ENCODE data around the gene CPHXL2.

Gene CPHXL2

DNA sequence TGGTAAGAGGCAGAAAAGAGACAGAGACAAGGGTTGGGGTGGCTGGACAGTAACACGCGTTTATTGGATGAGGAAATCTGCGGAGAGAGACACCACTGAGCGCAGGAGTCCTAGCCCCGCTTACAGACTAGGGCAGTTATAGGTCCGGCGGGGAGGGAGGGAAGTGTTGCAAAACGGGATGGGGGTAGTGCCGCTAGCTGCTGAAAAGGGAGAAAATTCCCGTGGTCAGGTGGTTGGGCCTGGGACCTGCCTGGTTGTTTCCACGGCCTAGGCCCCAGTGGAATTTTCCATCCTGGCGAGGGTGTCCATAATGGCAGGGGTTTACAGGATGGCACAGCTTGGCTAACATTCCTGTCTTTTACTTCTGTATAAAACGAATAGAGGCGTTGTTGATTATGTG is 5.5 kb upstream of the CPHXL2 start:
- no peak for TF ChIP-seq Cebpa-rat (IDR thresholded peaks at IDR 0.05)
- Histone ChIP-seq H3K36me3 (0 out of 2 replicates have a peak, but pooled peaks cover 7% of the 10 kb centered on the region), H3K4me3 (no peak overlapping the region), H3K4me1 (no peaks in the 10 kb centered on the region), H3K9me3 (peaks cover 38% of the 10 kb centered on the region), H3K27ac (no peak overlapping the region), H3K4me2 (no peak overlapping the region), H3K27me3 (no peaks in the 10 kb centered on the region), H4K20me1 (no peaks in the 10 kb centered on the region), H3K9ac (no peak overlapping the region)

DNA sequence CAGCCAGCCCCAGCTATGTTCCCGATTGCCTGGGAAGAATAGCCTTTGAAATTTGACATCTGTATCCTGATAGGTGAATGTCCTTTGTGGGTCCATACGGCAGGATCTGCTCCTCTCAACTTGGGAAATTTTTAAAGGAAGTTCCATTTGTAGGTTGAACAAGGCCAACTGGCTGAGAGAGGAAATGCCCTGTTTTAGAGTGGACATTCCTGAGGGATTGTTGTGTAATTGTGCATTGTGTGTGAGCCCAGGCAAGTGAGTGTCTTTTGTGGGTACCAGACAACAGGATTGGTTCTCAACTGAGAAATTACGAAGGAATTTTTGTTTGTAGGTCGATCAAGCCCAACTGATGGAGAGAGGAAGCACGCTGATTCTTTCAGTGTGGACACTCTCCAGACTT is 2.6 kb upstream of the CPHXL2 start:
- H3K27ac ChIP-seq: no peak overlapping the region
- H3K27me3 ChIP-seq: no peaks in the 10 kb centered on the region
- no peaks in the 10 kb centered on the region for H3K4me1 ChIP-seq
- 0 out of 2 replicates have a peak, but pooled peaks cover 4% of the 10 kb centered on the region for H3K36me3 ChIP-seq
- H3K9me3 ChIP-seq: peaks cover 23% of the 10 kb centered on the region
- H3K9ac ChIP-seq: no peak overlapping the region
- H3K4me2 ChIP-seq: no peak overlapping the region
- no peak for TF ChIP-seq Cebpa-rat (IDR thresholded peaks at IDR 0.05)
- no peaks in the 10 kb centered on the region for H4K20me1 ChIP-seq
- H3K4me3 ChIP-seq: no peak overlapping the region

DNA sequence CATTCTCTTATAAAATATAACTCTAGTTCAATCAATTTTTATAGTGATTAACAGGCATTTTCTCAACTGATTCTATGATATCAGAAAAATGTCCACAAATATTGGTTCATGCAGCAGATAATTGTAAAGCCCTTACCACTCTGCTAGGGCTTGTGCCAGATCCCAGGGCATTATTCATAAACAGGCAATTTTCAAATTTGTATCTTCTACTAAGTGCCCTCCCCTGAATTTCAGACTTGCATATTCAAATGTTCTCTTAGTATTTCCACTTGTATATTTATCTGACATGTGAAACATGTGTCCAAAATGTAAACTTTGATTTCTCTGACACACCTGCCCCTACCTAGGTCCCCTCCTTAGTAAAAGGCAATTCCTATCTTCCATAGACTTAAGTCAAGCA is 9.3 kb downstream of the CPHXL2 start:
- TF ChIP-seq Cebpa-rat (IDR thresholded peaks at IDR 0.05): no peak
- no peaks in the 10 kb centered on the region for H3K27me3 ChIP-seq

DNA sequence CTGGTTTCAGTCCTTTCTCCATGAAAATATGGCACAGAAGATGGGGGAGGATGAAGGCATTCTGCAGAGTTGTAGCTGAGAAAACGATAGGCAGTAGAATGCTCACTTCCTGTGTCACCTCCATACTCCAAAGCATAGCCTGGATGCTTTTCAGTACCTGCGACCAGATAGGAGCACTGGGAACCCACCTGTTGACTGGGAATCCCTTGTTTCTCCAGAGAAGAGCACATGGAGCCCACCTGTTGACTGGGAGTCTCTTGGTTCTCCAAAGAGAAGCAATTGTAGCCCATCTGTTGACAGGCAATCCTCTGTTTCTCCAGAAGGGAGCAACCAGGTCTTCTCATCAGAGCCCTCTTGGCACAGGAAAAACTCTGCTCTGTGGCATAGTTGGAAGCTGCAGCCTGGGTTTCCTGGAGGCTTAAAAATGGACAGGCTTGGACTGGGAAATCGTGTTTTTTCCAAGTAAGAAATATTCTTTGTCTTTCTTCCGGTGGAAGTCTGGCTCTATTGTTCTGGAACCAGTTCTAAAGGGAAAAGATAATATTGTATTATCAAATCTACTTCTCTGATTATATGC is 16.0 kb downstream of the CPHXL2 start:
- H3K4me2 ChIP-seq: no peak overlapping the region
- no peak overlapping the region for H3K27ac ChIP-seq
- H3K9me3 ChIP-seq: 0 out of 2 replicates have a peak, but pooled peaks cover 4% of the 10 kb centered on the region
- TF ChIP-seq Cebpa-rat (IDR thresholded peaks at IDR 0.05): no peak
- H4K20me1 ChIP-seq: peaks cover 35% of the 10 kb centered on the region
- peaks cover 59% of the 10 kb centered on the region for H3K36me3 ChIP-seq
- no peak overlapping the region for H3K9ac ChIP-seq
- H3K4me1 ChIP-seq: no peaks in the 10 kb centered on the region
- no peaks in the 10 kb centered on the region for H3K27me3 ChIP-seq
- H3K4me3 ChIP-seq: no peak overlapping the region

More for the DNA sequence above, 9.3 kb downstream of the CPHXL2 start:
- no peaks in the 10 kb centered on the region for H3K36me3 ChIP-seq
- H3K4me2 ChIP-seq: no peak overlapping the region
- H3K4me1 ChIP-seq: no peaks in the 10 kb centered on the region
- H3K27ac ChIP-seq: no peak overlapping the region
- H3K9me3 ChIP-seq: 0 out of 2 replicates have a peak, but pooled peaks cover 4% of the 10 kb centered on the region
- no peak overlapping the region for H3K4me3 ChIP-seq
- H4K20me1 ChIP-seq: no peaks in the 10 kb centered on the region
- no peak overlapping the region for H3K9ac ChIP-seq

DNA sequence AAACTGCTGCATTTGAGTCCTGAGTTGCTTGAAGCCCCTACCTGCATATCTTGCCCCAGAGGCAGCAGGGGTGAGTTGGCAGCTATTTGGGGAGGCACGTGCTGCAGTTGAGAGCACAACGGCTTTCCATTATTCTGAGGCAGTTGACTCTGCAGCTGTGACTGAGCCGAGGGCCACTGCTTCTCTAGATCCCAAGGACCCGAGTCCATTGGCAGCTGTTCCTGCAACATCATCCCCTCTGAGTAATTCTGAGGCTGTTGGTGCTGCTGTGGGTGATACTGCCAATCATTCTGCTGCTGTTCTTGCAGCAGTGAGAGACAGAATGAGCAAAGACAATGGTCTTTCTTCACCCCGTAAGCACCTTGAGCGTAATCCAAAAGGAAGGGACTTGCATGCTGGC is 16.5 kb downstream of the CPHXL2 start:
- H3K27ac ChIP-seq: no peak overlapping the region
- no peak for TF ChIP-seq Cebpa-rat (IDR thresholded peaks at IDR 0.05)
- H3K27me3 ChIP-seq: no peaks in the 10 kb centered on the region
- peaks cover 40% of the 10 kb centered on the region for H4K20me1 ChIP-seq
- no peaks in the 10 kb centered on the region for H3K4me1 ChIP-seq
- H3K4me2 ChIP-seq: no peak overlapping the region
- H3K9me3 ChIP-seq: 0 out of 2 replicates have a peak, but pooled peaks cover 4% of the 10 kb centered on the region
- no peak overlapping the region for H3K9ac ChIP-seq
- peaks cover 64% of the 10 kb centered on the region for H3K36me3 ChIP-seq
- no peak overlapping the region for H3K4me3 ChIP-seq

DNA sequence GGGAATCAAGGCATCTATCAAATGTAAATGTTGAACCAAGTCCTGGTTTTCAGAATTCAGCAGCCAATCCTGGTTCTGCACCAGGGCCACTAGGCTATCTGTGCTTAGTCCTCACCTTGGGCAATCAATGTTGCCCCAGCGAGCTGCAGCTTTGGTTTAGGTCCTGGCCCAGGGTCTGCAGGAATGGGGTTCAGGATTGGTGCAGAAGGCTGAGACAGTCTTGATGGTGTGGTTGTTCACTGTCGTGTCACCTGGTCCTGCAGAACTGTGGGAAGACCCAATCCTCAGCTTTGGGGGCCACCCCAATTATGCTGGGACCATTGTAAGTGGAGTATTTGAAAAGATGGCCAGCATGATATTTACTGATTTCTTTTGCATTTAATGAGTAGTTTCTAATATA is 18.6 kb downstream of the CPHXL2 start:
- Histone ChIP-seq H4K20me1 (peaks cover 62% of the 10 kb centered on the region), H3K27me3 (no peaks in the 10 kb centered on the region), H3K4me3 (no peak overlapping the region), H3K9ac (no peak overlapping the region), H3K4me2 (no peak overlapping the region), H3K27ac (no peak overlapping the region), H3K4me1 (peaks cover 7% of the 10 kb centered on the region; the same call in 1 of the 2 replicates), H3K9me3 (no peaks in the 10 kb centered on the region), H3K36me3 (peaks cover 85% of the 10 kb centered on the region)
- no peak for TF ChIP-seq Cebpa-rat (IDR thresholded peaks at IDR 0.05)

DNA sequence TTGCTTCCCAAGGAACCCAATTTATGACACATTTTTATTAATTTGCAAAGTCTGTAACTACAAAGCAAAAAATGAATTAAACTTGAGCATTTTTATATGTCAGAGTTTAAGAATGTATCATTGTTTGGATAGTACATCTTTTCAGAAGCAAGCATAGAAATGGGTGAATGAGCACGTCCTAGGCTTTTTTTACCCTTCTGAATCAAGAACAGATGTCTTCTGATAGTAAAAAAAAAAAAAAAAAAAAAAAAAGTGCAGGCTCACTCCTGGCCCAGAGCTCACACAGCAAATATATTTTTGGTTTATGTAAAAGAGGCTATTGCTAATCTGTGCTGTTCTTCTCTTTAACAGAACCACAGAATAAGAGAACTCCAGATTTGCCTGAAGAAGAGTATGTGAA is 22.9 kb downstream of the CPHXL2 start:
- TF ChIP-seq Cebpa-rat (IDR thresholded peaks at IDR 0.05): no peak
- Histone ChIP-seq H3K27ac (no peak overlapping the region), H3K4me1 (peaks cover 40% of the 10 kb centered on the region), H3K27me3 (no peaks in the 10 kb centered on the region), H4K20me1 (peaks cover 98% of the 10 kb centered on the region), H3K4me3 (no peak overlapping the region), H3K36me3 (peaks cover 56% of the 10 kb centered on the region), H3K4me2 (no peak overlapping the region), H3K9ac (no peak overlapping the region), H3K9me3 (no peaks in the 10 kb centered on the region)

DNA sequence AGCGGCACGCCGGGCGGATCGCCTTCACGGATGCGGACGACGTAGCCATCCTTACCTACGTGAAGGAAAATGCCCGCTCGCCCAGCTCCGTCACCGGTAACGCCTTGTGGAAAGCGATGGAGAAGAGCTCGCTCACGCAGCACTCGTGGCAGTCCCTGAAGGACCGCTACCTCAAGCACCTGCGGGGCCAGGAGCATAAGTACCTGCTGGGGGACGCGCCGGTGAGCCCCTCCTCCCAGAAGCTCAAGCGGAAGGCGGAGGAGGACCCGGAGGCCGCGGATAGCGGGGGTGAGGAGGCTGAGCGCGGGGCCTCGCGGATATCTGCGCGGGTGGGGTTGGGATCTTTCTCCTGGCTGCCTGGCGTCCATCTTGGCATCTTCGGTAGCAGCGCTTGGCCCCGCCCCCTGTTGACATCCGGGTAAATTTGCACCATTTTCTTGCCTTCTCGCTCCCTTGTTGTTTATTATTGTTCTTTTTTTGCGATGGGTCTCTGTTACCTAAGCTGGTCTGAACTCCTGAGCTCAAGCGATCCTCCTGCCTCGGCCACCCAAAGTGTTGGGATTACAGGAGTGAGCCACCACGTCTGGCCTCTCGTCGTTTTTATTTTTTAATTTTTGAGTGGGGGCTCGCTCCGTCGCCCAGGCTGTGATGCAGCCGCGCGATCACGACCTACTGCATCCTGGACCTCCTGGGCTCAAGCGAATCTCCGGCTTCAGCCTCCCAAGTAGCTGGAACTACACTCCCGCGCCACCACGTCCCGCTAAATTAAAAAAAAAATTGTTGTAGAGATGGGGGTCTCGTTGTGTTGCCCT is 28.3 kb downstream of the CPHXL2 start:
- TF ChIP-seq Cebpa-rat (IDR thresholded peaks at IDR 0.05): no peak
- H3K27ac ChIP-seq: peak overlapping the region; percentile 93
- peak overlapping the region; percentile 95 for H3K9ac ChIP-seq
- peaks cover 86% of the 10 kb centered on the region for H4K20me1 ChIP-seq
- peak overlapping the region; percentile 89 for H3K4me3 ChIP-seq
- peak overlapping the region; percentile 86 for H3K4me2 ChIP-seq
- no peaks in the 10 kb centered on the region for H3K9me3 ChIP-seq
- H3K27me3 ChIP-seq: no peaks in the 10 kb centered on the region
- H3K4me1 ChIP-seq: peaks cover 60% of the 10 kb centered on the region
- peaks cover 24% of the 10 kb centered on the region for H3K36me3 ChIP-seq

DNA sequence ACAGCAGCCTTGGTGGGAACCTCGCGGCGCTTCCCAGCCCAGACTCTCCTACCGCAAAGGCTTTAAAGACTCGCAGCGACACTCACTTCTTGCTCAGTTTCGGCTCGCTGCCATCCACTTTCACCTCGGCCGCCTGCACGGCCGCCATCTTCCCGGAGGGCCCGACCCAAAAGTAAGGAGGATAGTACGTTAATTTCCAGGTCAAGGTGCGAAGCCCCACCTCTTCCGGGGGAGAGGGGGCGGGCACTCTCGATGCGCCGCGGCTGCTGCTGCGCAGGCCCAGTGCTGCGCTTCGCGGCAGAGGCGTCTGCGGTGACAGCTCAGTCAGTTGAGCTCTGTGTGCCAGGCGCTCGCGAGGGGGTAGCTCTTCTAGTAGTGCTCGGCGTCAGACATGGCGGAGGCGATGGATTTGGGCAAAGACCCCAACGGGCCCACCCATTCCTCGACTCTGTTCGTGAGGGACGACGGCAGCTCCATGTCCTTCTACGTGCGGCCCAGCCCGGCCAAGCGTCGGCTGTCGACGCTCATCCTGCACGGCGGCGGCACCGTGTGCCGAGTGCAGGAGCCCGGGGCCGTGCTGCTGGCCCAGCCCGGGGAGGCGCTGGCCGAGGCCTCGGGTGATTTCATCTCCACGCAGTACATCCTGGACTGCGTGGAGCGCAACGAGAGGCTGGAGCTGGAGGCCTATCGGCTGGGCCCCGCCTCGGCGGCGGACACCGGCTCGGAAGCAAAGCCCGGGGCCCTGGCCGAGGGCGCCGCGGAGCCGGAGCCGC is 29.1 kb downstream of the CPHXL2 start, which contains the start of the genes KARS1 and TERF2IP:
KARS1 (minus strand) TSS at position 174 of the 773 bp plus-strand sequence; CDS start at position 148, 26 bp downstream.
TERF2IP (plus strand) TSS at position 282 of the 773 bp plus-strand sequence; CDS start at position 392, 110 bp downstream.
- TF ChIP-seq Cebpa-rat (IDR thresholded peaks at IDR 0.05): no peak
- peak within 1 kb of the TSS; percentile 91 for H3K4me2 ChIP-seq
- H3K36me3 ChIP-seq: peaks cover 30% of the 10 kb centered on the region
- H3K27ac ChIP-seq: peak within 1 kb of the TSS; percentile 93
- H3K9ac ChIP-seq: peak within 1 kb of the TSS; percentile 95
- no peaks in the 10 kb centered on the region for H3K9me3 ChIP-seq
- peaks cover 86% of the 10 kb centered on the region for H4K20me1 ChIP-seq
- H3K4me1 ChIP-seq: peaks cover 52% of the 10 kb centered on the region
- H3K4me3 ChIP-seq: peak within 1 kb of the TSS; percentile 89
- no peaks in the 10 kb centered on the region for H3K27me3 ChIP-seq
